Liver (tissue), 9 donors: ENCODE data around the gene BACH2. TPM values are rescaled to one million over a fixed set of nuclear protein-coding genes. Genes with fewer than 3 reads are reported as not detected.

Experiments used
- DNase-seq: peaks from one replicate; pipeline ENCODE4 v3.0.0-alpha.2; 2017; ENCODE audit warnings: low spot score
- H3K27ac ChIP-seq, 2 donors: one replicate each; pipeline ENCODE4 v1.7.0; 2013; ENCODE audit warnings: inconsistent platforms in 2 of 2, low read length in 2 of 2, control low read depth in 1 of 2, low read depth in 1 of 2, mild to moderate bottlenecking in 1 of 2
- H3K27me3 ChIP-seq, 4 donors: one replicate each; pipeline versions ENCODE4 v1.6.1 to v1.7.0; 2013; ENCODE audit warnings: low read length in 3 of 4, inconsistent platforms in 1 of 4, mild to moderate bottlenecking in 1 of 4, moderate library complexity in 1 of 4; ENCODE audit not compliant: control insufficient read depth in 4 of 4, insufficient read depth in 4 of 4
- H3K36me3 ChIP-seq, 4 donors: one replicate each; pipeline versions ENCODE4 v1.6.1 to v1.7.0; 2013; ENCODE audit warnings: low read length in 3 of 4, mild to moderate bottlenecking in 3 of 4, low read depth in 1 of 4, moderate library complexity in 1 of 4; ENCODE audit not compliant: control insufficient read depth in 4 of 4, insufficient read depth in 3 of 4
- H3K4me1 ChIP-seq, 4 donors: one replicate each; pipeline versions ENCODE4 v1.6.1 to v1.7.0; 2013; ENCODE audit warnings: low read length in 3 of 4, mild to moderate bottlenecking in 3 of 4, moderate library complexity in 1 of 4; ENCODE audit not compliant: control insufficient read depth in 4 of 4, insufficient read depth in 4 of 4
- H3K4me3 ChIP-seq, 3 donors: one replicate each; pipeline versions ENCODE4 v1.6.1 to v1.7.0; 2013; ENCODE audit warnings: low read length in 3 of 3, control low read depth in 1 of 3, low read depth in 1 of 3, mild to moderate bottlenecking in 1 of 3
- H3K9ac ChIP-seq, 2 donors: one replicate each; pipeline ENCODE4 v1.7.0; 2013; ENCODE audit warnings: low read length in 2 of 2, mild to moderate bottlenecking in 2 of 2, moderate library complexity in 2 of 2, control low read depth in 1 of 2, low read depth in 1 of 2
- H3K9me3 ChIP-seq, 4 donors: one replicate each; pipeline versions ENCODE4 v1.6.1 to v1.7.0; 2013; ENCODE audit warnings: low read length in 3 of 4; ENCODE audit not compliant: control insufficient read depth in 4 of 4
- EGR1 ChIP-seq, 2 donors: IDR thresholded peaks; 2 replicates each; pipeline ENCODE4 v1.6.1; 2016 to 2018; ENCODE audit warnings: antibody characterized with exemption in 2 of 2, low read depth in 2 of 2
- FOXA1 ChIP-seq: IDR thresholded peaks from 2 replicates; pipeline ENCODE4 v1.6.1; 2016; ENCODE audit warnings: antibody characterized with exemption
- FOXA2 ChIP-seq: IDR thresholded peaks from 2 replicates; pipeline ENCODE4 v1.6.1; 2016; ENCODE audit warnings: antibody characterized with exemption
- GABPA ChIP-seq, 2 donors: IDR thresholded peaks in 1 of 2; conservative IDR thresholded peaks in 1 of 2; 2 replicates each; pipeline ENCODE4 v1.6.1; 2016; ENCODE audit warnings: antibody characterized with exemption in 2 of 2, mild to moderate bottlenecking in 1 of 2, moderate library complexity in 1 of 2
- HNF4A ChIP-seq, 2 donors: conservative IDR thresholded peaks; 2 replicates each; pipeline ENCODE4 v1.6.1; 2016; ENCODE audit warnings: antibody characterized with exemption in 2 of 2, mild to moderate bottlenecking in 2 of 2
- HNF4G ChIP-seq: IDR thresholded peaks from 2 replicates; pipeline ENCODE4 v1.6.1; 2016; ENCODE audit warnings: antibody characterized with exemption
- JUND ChIP-seq, 2 donors: IDR thresholded peaks; 2 replicates each; pipeline ENCODE4 v1.6.1; 2016; ENCODE audit warnings: antibody characterized with exemption in 2 of 2
- NR2F2 ChIP-seq: IDR thresholded peaks from 2 replicates; pipeline ENCODE4 v1.6.1; 2016; ENCODE audit warnings: antibody characterized with exemption
- RAD21 ChIP-seq, 2 donors: IDR thresholded peaks; 2 replicates each; pipeline ENCODE4 v1.6.1; 2016; ENCODE audit warnings: antibody characterized with exemption in 2 of 2, mild to moderate bottlenecking in 2 of 2
- RXRA ChIP-seq, 2 donors: IDR thresholded peaks; 2 replicates each; pipeline ENCODE4 v1.6.1; 2017 to 2018; ENCODE audit warnings: antibody characterized with exemption in 2 of 2, mild to moderate bottlenecking in 1 of 2
- SP1 ChIP-seq: IDR thresholded peaks from 2 replicates; pipeline ENCODE4 v1.6.1; 2018; ENCODE audit warnings: antibody characterized with exemption, mild to moderate bottlenecking
- TAF1 ChIP-seq: conservative IDR thresholded peaks from 2 replicates; pipeline ENCODE4 v1.6.1; 2016; ENCODE audit warnings: antibody characterized with exemption, mild to moderate bottlenecking
- YY1 ChIP-seq: IDR thresholded peaks from 2 replicates; pipeline ENCODE4 v1.6.1; 2016; ENCODE audit warnings: antibody characterized with exemption, mild to moderate bottlenecking
- WGBS: extraction: QIAGEN DNeasy Blood & Tissue Kit; methylation state at CpG from one replicate; pipeline ENCODE4 v1.1.7; 2013; 5-methylcytosine and 5-hydroxymethylcytosine counted together
- polyA plus RNA-seq, 2 donors: library from polyadenylated mRNA; stranded (reverse) in 1 of 2; unstranded in 1 of 2; fragments of 200-250 nt in 1 of 2; fragments of >200 nt in 1 of 2; fragmentation: Nextera tagmentation in 1 of 2; extraction: Ambion mirVana in 1 of 2; gene quantifications; one replicate each; pipeline versions ENCODE4 v1.2.1 to v1.2.3, GENCODE V29; 2013 to 2015
- total RNA-seq, 2 donors: library from RNA; depleted of rRNA; stranded (reverse); fragments of >200 nt; gene quantifications; one replicate each; pipeline ENCODE4 v1.2.3, GENCODE V29; 2014
- TF ChIP-seq, protein P1 (sequence below): IDR thresholded peaks from 2 replicates; pipeline ENCODE4 v1.6.1; 2016; ENCODE audit warnings: antibody characterized with exemption
- TF ChIP-seq, protein P2 (sequence below): IDR thresholded peaks from 2 replicates; pipeline ENCODE4 v1.6.1; 2016; ENCODE audit warnings: antibody characterized with exemption
- TF ChIP-seq, protein P3 (sequence below): fragments of 150-350 bp; IDR thresholded peaks from 2 replicates; pipeline ENCODE4 v1.5.1; 2017; ENCODE audit warnings: improper control_type of control experiment, low read depth, low read length; ENCODE audit not compliant: missing input control
- TF ChIP-seq, protein P4 (sequence below): IDR thresholded peaks from 2 replicates; pipeline ENCODE4 v1.6.1; 2016; ENCODE audit warnings: antibody characterized with exemption, mild to moderate bottlenecking
- TF ChIP-seq, protein P5 (sequence below): IDR thresholded peaks from 2 replicates; pipeline ENCODE4 v1.6.1; 2016; ENCODE audit warnings: antibody characterized with exemption
- donor health status: healthy.
- donor health status: healthy.
- donor health status: healthy.
- donor health status: healthy.
- donor health status: healthy.

The BACH2 gene
- total and polyA plus RNA-seq, 4 donors = 1.9 to 3.7 (median 1.9) TPM

DNA sequence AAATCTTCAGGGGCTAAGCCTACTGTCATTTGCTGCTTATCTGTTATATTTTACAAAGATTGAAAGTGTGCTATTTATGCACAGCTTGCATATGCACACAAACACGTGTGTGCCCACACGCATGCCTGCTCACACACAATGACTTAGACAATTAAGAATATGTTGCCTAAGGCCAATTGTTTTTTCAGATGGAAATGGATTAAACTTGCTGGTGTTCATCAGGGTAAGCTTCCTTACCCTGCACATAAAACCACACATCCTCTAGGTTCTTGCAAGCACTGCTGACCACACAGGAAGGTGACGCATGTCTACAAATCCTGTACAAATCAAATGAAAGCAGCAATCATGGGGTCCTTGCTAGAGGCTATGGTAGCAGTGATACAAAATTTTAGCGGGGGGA lies 344.0 kb downstream of the BACH2 start:
- Histone ChIP-seq H3K9ac (no peak overlapping the region), H3K4me1 (peaks cover 2 to 45% (median 30%) of the 10 kb centered on the region in 4 donors), H3K27ac (no peak overlapping the region), H3K27me3 (no peaks in the 10 kb centered on the region), H3K4me3 (no peak overlapping the region), H3K9me3 (no peaks in the 10 kb centered on the region), H3K36me3 (no peaks in the 10 kb centered on the region)
- DNase-seq = no peak
- 83% methylated on average over 4 of the region's 4 CpGs for WGBS
- TF ChIP-seq, protein P1, sequence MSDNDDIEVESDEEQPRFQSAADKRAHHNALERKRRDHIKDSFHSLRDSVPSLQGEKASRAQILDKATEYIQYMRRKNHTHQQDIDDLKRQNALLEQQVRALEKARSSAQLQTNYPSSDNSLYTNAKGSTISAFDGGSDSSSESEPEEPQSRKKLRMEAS = no peak
- TF ChIP-seq FOXA1 (no peak), RAD21 (IDR thresholded peaks at IDR 0.05) (no peak), RXRA (IDR thresholded peaks at IDR 0.05) (no peak), YY1 (no peak), JUND (IDR thresholded peaks at IDR 0.05) (no peak), NR2F2 (no peak), FOXA2 (no peak), GABPA (IDR thresholded peaks at IDR 0.05 in 1 of 2, conservative IDR thresholded peaks at IDR 0.05 in 1 of 2) (no peak), HNF4A (conservative IDR thresholded peaks at IDR 0.05) (no peak), HNF4G (no peak), EGR1 (IDR thresholded peaks at IDR 0.05; ENCODE audit: low read depth in 2 of 2) (no peak), TAF1 (no peak), SP1 (no peak)
- TF ChIP-seq, protein P2, sequence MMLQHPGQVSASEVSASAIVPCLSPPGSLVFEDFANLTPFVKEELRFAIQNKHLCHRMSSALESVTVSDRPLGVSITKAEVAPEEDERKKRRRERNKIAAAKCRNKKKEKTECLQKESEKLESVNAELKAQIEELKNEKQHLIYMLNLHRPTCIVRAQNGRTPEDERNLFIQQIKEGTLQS = no peak
- TF ChIP-seq, protein P3, sequence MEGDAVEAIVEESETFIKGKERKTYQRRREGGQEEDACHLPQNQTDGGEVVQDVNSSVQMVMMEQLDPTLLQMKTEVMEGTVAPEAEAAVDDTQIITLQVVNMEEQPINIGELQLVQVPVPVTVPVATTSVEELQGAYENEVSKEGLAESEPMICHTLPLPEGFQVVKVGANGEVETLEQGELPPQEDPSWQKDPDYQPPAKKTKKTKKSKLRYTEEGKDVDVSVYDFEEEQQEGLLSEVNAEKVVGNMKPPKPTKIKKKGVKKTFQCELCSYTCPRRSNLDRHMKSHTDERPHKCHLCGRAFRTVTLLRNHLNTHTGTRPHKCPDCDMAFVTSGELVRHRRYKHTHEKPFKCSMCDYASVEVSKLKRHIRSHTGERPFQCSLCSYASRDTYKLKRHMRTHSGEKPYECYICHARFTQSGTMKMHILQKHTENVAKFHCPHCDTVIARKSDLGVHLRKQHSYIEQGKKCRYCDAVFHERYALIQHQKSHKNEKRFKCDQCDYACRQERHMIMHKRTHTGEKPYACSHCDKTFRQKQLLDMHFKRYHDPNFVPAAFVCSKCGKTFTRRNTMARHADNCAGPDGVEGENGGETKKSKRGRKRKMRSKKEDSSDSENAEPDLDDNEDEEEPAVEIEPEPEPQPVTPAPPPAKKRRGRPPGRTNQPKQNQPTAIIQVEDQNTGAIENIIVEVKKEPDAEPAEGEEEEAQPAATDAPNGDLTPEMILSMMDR = no peak
- TF ChIP-seq, protein P4, sequence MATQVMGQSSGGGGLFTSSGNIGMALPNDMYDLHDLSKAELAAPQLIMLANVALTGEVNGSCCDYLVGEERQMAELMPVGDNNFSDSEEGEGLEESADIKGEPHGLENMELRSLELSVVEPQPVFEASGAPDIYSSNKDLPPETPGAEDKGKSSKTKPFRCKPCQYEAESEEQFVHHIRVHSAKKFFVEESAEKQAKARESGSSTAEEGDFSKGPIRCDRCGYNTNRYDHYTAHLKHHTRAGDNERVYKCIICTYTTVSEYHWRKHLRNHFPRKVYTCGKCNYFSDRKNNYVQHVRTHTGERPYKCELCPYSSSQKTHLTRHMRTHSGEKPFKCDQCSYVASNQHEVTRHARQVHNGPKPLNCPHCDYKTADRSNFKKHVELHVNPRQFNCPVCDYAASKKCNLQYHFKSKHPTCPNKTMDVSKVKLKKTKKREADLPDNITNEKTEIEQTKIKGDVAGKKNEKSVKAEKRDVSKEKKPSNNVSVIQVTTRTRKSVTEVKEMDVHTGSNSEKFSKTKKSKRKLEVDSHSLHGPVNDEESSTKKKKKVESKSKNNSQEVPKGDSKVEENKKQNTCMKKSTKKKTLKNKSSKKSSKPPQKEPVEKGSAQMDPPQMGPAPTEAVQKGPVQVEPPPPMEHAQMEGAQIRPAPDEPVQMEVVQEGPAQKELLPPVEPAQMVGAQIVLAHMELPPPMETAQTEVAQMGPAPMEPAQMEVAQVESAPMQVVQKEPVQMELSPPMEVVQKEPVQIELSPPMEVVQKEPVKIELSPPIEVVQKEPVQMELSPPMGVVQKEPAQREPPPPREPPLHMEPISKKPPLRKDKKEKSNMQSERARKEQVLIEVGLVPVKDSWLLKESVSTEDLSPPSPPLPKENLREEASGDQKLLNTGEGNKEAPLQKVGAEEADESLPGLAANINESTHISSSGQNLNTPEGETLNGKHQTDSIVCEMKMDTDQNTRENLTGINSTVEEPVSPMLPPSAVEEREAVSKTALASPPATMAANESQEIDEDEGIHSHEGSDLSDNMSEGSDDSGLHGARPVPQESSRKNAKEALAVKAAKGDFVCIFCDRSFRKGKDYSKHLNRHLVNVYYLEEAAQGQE = no peak
- TF ChIP-seq, protein P5, sequence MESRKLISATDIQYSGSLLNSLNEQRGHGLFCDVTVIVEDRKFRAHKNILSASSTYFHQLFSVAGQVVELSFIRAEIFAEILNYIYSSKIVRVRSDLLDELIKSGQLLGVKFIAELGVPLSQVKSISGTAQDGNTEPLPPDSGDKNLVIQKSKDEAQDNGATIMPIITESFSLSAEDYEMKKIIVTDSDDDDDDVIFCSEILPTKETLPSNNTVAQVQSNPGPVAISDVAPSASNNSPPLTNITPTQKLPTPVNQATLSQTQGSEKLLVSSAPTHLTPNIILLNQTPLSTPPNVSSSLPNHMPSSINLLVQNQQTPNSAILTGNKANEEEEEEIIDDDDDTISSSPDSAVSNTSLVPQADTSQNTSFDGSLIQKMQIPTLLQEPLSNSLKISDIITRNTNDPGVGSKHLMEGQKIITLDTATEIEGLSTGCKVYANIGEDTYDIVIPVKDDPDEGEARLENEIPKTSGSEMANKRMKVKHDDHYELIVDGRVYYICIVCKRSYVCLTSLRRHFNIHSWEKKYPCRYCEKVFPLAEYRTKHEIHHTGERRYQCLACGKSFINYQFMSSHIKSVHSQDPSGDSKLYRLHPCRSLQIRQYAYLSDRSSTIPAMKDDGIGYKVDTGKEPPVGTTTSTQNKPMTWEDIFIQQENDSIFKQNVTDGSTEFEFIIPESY = no peak
